HepG2 (cell line): Measurements from ENCODE around the gene NRL. TPM values are rescaled to one million over a fixed set of nuclear protein-coding genes. Genes with fewer than 3 reads are reported as not detected.

ENCODE experiments used
- ATAC-seq: fragments of 200-7000 bp; cut with Tn5 transposase; 3 replicates; pipeline ENCODE4 v1.9.1; 2020; ENCODE audit warnings: mild to moderate bottlenecking, moderate library complexity
- BruUV-seq: library from RNA; stranded (reverse); fragments of 400-500 nt; replicated peaks from 2 replicates; lab custom pipeline; 2021; lab: Mats Ljungman, UMichigan
- CTCF ChIA-PET: fragments of 300-600 bp; formaldehyde crosslinking; extraction: SDS; loops from one replicate; lab custom pipeline; 2021; ENCODE audit warnings: low total read pairs, inconsistent platforms, low intra/inter-chr PET ratio; lab: Yijun Ruan, JAX
- POLR2A ChIA-PET: fragments of 350-600 bp; sonication (Branson Sonifier 250); formaldehyde crosslinking; loops from one replicate; lab custom pipeline; 2020; ENCODE audit warnings: antibody characterized with exemption, inconsistent platforms; lab: Yijun Ruan, JAX
- DNase-seq: peaks from one replicate; pipeline ENCODE4 v3.0.0-alpha.2; 2015; ENCODE audit warnings: low spot score
- FAIRE-seq: peaks from 3 replicates; lab custom pipeline; 2011; peaks lifted over from hg19 to GRCh38; lab: Jason Lieb, UNC
- H2AFZ ChIP-seq: one replicate; pipeline ENCODE4 v1.6.1; 2011; ENCODE audit warnings: low read length, inconsistent platforms
- H3K27ac ChIP-seq: fragments of 300-600 bp; 3 replicates; pipeline ENCODE4 v1.8.0; 2011; ENCODE audit warnings: mixed run types, mild to moderate bottlenecking, mixed read lengths, low read length, inconsistent platforms; ENCODE audit not compliant: insufficient read depth; ENCODE audit errors: extremely low read length
- H3K27me3 ChIP-seq, 2 experiments: fragments of 200-600 bp in 1 of 2; 2 replicates in 1 of 2; 3 replicates in 1 of 2; pipeline versions ENCODE4 v1.6.0 to v1.8.0; 2011; ENCODE audit warnings: low read length in 2 of 2, mild to moderate bottlenecking in 2 of 2, moderate library complexity in 2 of 2, inconsistent platforms in 1 of 2; ENCODE audit not compliant: insufficient read depth in 2 of 2, control insufficient read depth in 1 of 2
- H3K36me3 ChIP-seq, 2 experiments: fragments of 200-600 bp in 1 of 2; replicated peaks in 1 of 2; 2 replicates in 1 of 2; 3 replicates in 1 of 2; pipeline versions ENCODE4 v1.5.1 to v1.8.0; 2011; ENCODE audit warnings: low read length in 2 of 2, inconsistent platforms in 1 of 2; ENCODE audit not compliant: insufficient read depth in 2 of 2, control insufficient read depth in 1 of 2
- H3K4me1 ChIP-seq: 2 replicates; pipeline ENCODE4 v1.5.1; 2012; ENCODE audit warnings: low read length, inconsistent platforms; ENCODE audit not compliant: insufficient read depth
- H3K4me2 ChIP-seq: 2 replicates; pipeline ENCODE4 v1.6.0; 2011; ENCODE audit warnings: low read depth, low read length, inconsistent platforms
- H3K4me3 ChIP-seq, 3 experiments: fragments of 200-600 bp in 1 of 3; sonication (generic), shearing (Covaris generic) in 1 of 3; replicated peaks in 1 of 3; 2 replicates each; pipeline ENCODE4 v1.5.1; 2011 to 2016; ENCODE audit warnings: low read length in 3 of 3, inconsistent platforms in 2 of 3, low read depth in 2 of 3, mild to moderate bottlenecking in 2 of 3, control low read depth in 1 of 3, mixed read lengths in 1 of 3; ENCODE audit not compliant: insufficient read depth in 1 of 3
- H3K79me2 ChIP-seq: one replicate; pipeline ENCODE4 v1.6.1; 2011; ENCODE audit warnings: low read length, inconsistent platforms; ENCODE audit not compliant: insufficient read depth
- H3K9ac ChIP-seq: 2 replicates; pipeline ENCODE4 v1.6.0; 2011; ENCODE audit warnings: mild to moderate bottlenecking, low read depth, low read length, inconsistent platforms; ENCODE audit not compliant: insufficient read depth
- H3K9me3 ChIP-seq: 2 replicates; pipeline ENCODE4 v1.5.1; 2012; ENCODE audit warnings: mild to moderate bottlenecking, low read length
- H4K20me1 ChIP-seq: 2 replicates; pipeline ENCODE4 v1.6.0; 2011; ENCODE audit warnings: inconsistent platforms, mild to moderate bottlenecking, low read length, moderate library complexity; ENCODE audit not compliant: insufficient read depth
- AHR ChIP-seq: IDR thresholded peaks from 2 replicates; pipeline ENCODE4 v1.6.1; 2018; ENCODE audit warnings: missing genetic modification reagents, missing compliant biosample characterization
- ASH2L ChIP-seq: fragments of 300-600, 200-600 bp; sonication (generic); IDR thresholded peaks from 2 replicates; pipeline ENCODE4 v1.7.0; 2017; ENCODE audit warnings: low read depth, mild to moderate bottlenecking, moderate library complexity, mixed read lengths, low read length; ENCODE audit not compliant: insufficient read length
- ATAD3A ChIP-seq: sonication (generic); formaldehyde crosslinking; IDR thresholded peaks from 2 replicates; pipeline ENCODE4 v1.4.0; 2020; ENCODE audit warnings: missing genetic modification reagents
- CSRNP1 ChIP-seq: sonication (generic); formaldehyde crosslinking; IDR thresholded peaks from 2 replicates; pipeline ENCODE4 v1.8.1; 2023; ENCODE audit warnings: mild to moderate bottlenecking, missing genetic modification reagents
- DDIT3 ChIP-seq: sonication (generic); formaldehyde crosslinking; IDR thresholded peaks from 2 replicates; pipeline ENCODE4 v1.4.0; 2020; ENCODE audit warnings: mild to moderate bottlenecking, missing genetic modification reagents
- KDM5A ChIP-seq: fragments of 200-600 bp; sonication (generic); IDR thresholded peaks from 2 replicates; pipeline ENCODE4 v1.7.0; 2018; ENCODE audit warnings: antibody characterized with exemption, mild to moderate bottlenecking, low read length, borderline replicate concordance
- NFRKB ChIP-seq: fragments of 450-650 bp; IDR thresholded peaks from 2 replicates; pipeline ENCODE4 v1.6.1; 2017
- U2AF1 ChIP-seq: fragments of 200-400 bp; formaldehyde crosslinking; optimal IDR thresholded peaks from 2 replicates; pipeline ENCODE3; 2017; ENCODE audit warnings: mild to moderate bottlenecking, low read depth, low read length
- ZBTB20 ChIP-seq: sonication (generic); formaldehyde crosslinking; IDR thresholded peaks from 2 replicates; pipeline ENCODE4 v1.8.1; 2023; ENCODE audit warnings: missing genetic modification reagents, low read depth, mild to moderate bottlenecking, borderline replicate concordance
- ZBTB33 ChIP-seq: sonication (generic); formaldehyde crosslinking; IDR thresholded peaks from 2 replicates; pipeline ENCODE4 v1.4.0; 2020; ENCODE audit warnings: missing genetic modification reagents
- ZBTB42 ChIP-seq: sonication (generic); formaldehyde crosslinking; IDR thresholded peaks from 2 replicates; pipeline ENCODE4 v1.5.0; 2020; ENCODE audit warnings: mild to moderate bottlenecking, missing genetic modification reagents
- ZNF136 ChIP-seq: sonication (generic); formaldehyde crosslinking; IDR thresholded peaks from 2 replicates; pipeline ENCODE4 v1.8.1; 2022; ENCODE audit warnings: low read depth, mild to moderate bottlenecking, moderate library complexity, missing genetic modification reagents
- ZNF232 ChIP-seq: sonication (generic); formaldehyde crosslinking; IDR thresholded peaks from 2 replicates; pipeline ENCODE4 v1.4.0; 2020; ENCODE audit warnings: missing genetic modification reagents, borderline replicate concordance
- ZNF430 ChIP-seq: sonication (generic); formaldehyde crosslinking; IDR thresholded peaks from 2 replicates; pipeline ENCODE4 v1.9.0; 2021; ENCODE audit warnings: mild to moderate bottlenecking, missing genetic modification reagents
- ZNF460 ChIP-seq: sonication (generic); formaldehyde crosslinking; IDR thresholded peaks from 2 replicates; pipeline ENCODE4 v1.5.1; 2020; ENCODE audit warnings: missing genetic modification reagents, mild to moderate bottlenecking, borderline replicate concordance
- ZNF619 ChIP-seq: sonication (generic); formaldehyde crosslinking; IDR thresholded peaks from 2 replicates; pipeline ENCODE4 v1.4.0; 2020; ENCODE audit warnings: mild to moderate bottlenecking, missing genetic modification reagents
- ZSCAN29 ChIP-seq: sonication (generic); formaldehyde crosslinking; conservative IDR thresholded peaks from 2 replicates; pipeline ENCODE4 v1.4.0; 2020; ENCODE audit warnings: mild to moderate bottlenecking, missing genetic modification reagents
- WGBS: methylation state at CpG from one replicate; pipeline ENCODE4 v1.1.6; 2017; ENCODE audit warnings: low lambda C conversion rate; 5-methylcytosine and 5-hydroxymethylcytosine counted together
- in situ Hi-C: cut with HindIII; loops from 2 replicates; pipeline ENCODE4 v1.10.0; 2017; ENCODE audit warnings: low pct_unique_long_range_greater_than_20kb; ENCODE audit not compliant: extremely low pct_ligation_motif_present
- intact Hi-C: fragments of 100-400 bp; cut with micrococcal nuclease; formaldehyde crosslinking; loops from one replicate; pipeline ENCODE4 v1.10.0; 2022; ENCODE audit not compliant: unreplicated experiment
- polyA plus RNA-seq, 8 experiments: library from polyadenylated mRNA; depleted of rRNA in 3 of 8; stranded (reverse) in 7 of 8; unstranded in 1 of 8; fragments of >200 nt; fragmentation: Illumina TruSeq in 4 of 8; extraction: Trizol in 4 of 8; gene quantifications; 2 replicates each; pipeline versions ENCODE4 v1.2.1 to v1.2.3, GENCODE V29; 2011 to 2016; ENCODE audit warnings: low read depth in 4 of 8, missing spikeins in 1 of 8, mixed read lengths in 1 of 8; ENCODE audit not compliant: insufficient read depth in 1 of 8
- total RNA-seq, 5 experiments: library from RNA; depleted of rRNA; stranded (reverse); fragments of >200 nt; fragmentation: Illumina TruSeq; extraction: Trizol; gene quantifications; 2 replicates each; pipeline ENCODE4 v1.2.3, GENCODE V29; 2016; ENCODE audit warnings: low read depth in 1 of 5
- TF ChIP-seq, protein P1 (sequence below): sonication (generic); formaldehyde crosslinking; IDR thresholded peaks from 2 replicates; pipeline ENCODE4 v1.5.0; 2020; ENCODE audit warnings: missing genetic modification reagents, mild to moderate bottlenecking, borderline replicate concordance

The NRL gene
- total and polyA plus RNA-seq, 2 of the 13 experiments (the other 11 are each of a cell fraction or from before 2014, with no cell fraction given), result 2.5 to 4.7 TPM

GRCh38 chr14:24141097-24141880, 26.5 kb upstream of the NRL start, which contains the start of gene EMC9:
EMC9 (minus strand) TSS chr14:24141591; CDS start chr14:24141304, 287 bp downstream.
- Histone ChIP-seq H3K4me2 (peak within 1 kb of the TSS; percentile 94), H3K4me3 (peak within 1 kb of the TSS; percentile 83 to 99 (median 95)), H3K9me3 (no peaks in the 10 kb centered on the region), H3K36me3 (peaks cover 25 to 48% of the 10 kb centered on the region in 2 experiments), H3K79me2 (peaks cover 60% of the 10 kb centered on the region), H3K4me1 (peaks cover 77% of the 10 kb centered on the region), H3K27me3 (peaks cover 0 to 3% of the 10 kb centered on the region in 2 experiments; a peak in 1 of 5 replicates), H4K20me1 (peaks cover 11% of the 10 kb centered on the region), H3K9ac (peak within 1 kb of the TSS; percentile 93), H2AFZ (peak within 1 kb of the TSS; percentile 21), H3K27ac (peak within 1 kb of the TSS; percentile 86)
- FAIRE-seq, result peak; percentile 100
- DNase-seq, result peak; percentile 100
- 1% methylated on average over 62 of the region's 65 CpGs for WGBS
- ChIA-PET POLR2A (interaction anchor here (0.6 to 22.7 kb wide), 47 partner anchors 9 to 1134 kb away, joined by 3 to 977 read pairs (median 5); partner anchors contain the start of genes ACIN1, C14orf119, CHMP4A and CIDEB), CTCF (interaction anchor here (1.0 kb wide), 1 partner anchor 33 kb away, joined by 3 read pairs; no protein-coding TSS in a partner anchor)
- intact Hi-C loops (loop anchor here (1.0 to 2.0 kb wide), 5 partner anchors 20 to 158 kb away; partner anchors contain the start of genes CHMP4A, DHRS1, IRF9 and NOP9), in situ Hi-C loops (loop anchor here (25.0 kb wide), 1 partner anchor 829 kb away; the partner anchor contains the start of genes BCL2L2, PABPN1 and PPP1R3E)
- BruUV-seq, result TSS peak; percentile 50
- ATAC-seq, result peak; percentile 88
- TF ChIP-seq ZNF460 (CRISPR knock-in tag), result no peak
- peak; percentile 8; the same call in 1 of the 2 replicates for TF ChIP-seq ZBTB33 (CRISPR knock-in tag)
- peak; percentile 97 for TF ChIP-seq ZBTB42 (CRISPR knock-in tag)
- TF ChIP-seq AHR (CRISPR knock-in tag), result peak; percentile 89; the same call in 1 of the 2 replicates
- peak; percentile 95; the same call in 1 of the 2 replicates for TF ChIP-seq ZSCAN29
- no peak for TF ChIP-seq U2AF1
- TF ChIP-seq NFRKB, result no peak
- peak; percentile 82 for TF ChIP-seq ZNF619 (CRISPR knock-in tag)
- TF ChIP-seq, protein P1, sequence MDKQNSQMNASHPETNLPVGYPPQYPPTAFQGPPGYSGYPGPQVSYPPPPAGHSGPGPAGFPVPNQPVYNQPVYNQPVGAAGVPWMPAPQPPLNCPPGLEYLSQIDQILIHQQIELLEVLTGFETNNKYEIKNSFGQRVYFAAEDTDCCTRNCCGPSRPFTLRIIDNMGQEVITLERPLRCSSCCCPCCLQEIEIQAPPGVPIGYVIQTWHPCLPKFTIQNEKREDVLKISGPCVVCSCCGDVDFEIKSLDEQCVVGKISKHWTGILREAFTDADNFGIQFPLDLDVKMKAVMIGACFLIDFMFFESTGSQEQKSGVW (CRISPR knock-in tag), result no peak
- no peak for TF ChIP-seq ZNF430 (CRISPR knock-in tag)
- TF ChIP-seq ZNF136 (CRISPR knock-in tag), result no peak; the same call in 1 of the 2 replicates
- TF ChIP-seq ATAD3A (CRISPR knock-in tag), result no peak; the same call in 1 of the 2 replicates
- TF ChIP-seq CSRNP1 (CRISPR knock-in tag), result peak; percentile 97
- no peak for TF ChIP-seq DDIT3 (CRISPR knock-in tag)
- peak; percentile 95 for TF ChIP-seq ASH2L
- peak; percentile 90 for TF ChIP-seq KDM5A
- TF ChIP-seq ZNF232, result peak; percentile 90
- peak; percentile 93; the same call in 1 of the 2 replicates for TF ChIP-seq ZBTB20
